Ishikawa (cell line): ENCODE data around the gene ACTA2.

Source experiments
- CEBPB ChIP-seq: IDR thresholded peaks from 2 replicates; pipeline ENCODE4 v1.6.1; 2012
- CREB1 ChIP-seq: IDR thresholded peaks from 2 replicates; pipeline ENCODE4 v1.6.1; 2012; ENCODE audit warnings: low read depth
- EGR1 ChIP-seq: IDR thresholded peaks from 2 replicates; pipeline ENCODE4 v1.6.1; 2012
- EP300 ChIP-seq: IDR thresholded peaks from 2 replicates; pipeline ENCODE4 v1.6.1; 2012; ENCODE audit warnings: borderline replicate concordance
- FOXM1 ChIP-seq: IDR thresholded peaks from 2 replicates; pipeline ENCODE4 v1.6.1; 2012; ENCODE audit warnings: low read depth, borderline replicate concordance
- NFIC ChIP-seq: IDR thresholded peaks from 2 replicates; pipeline ENCODE4 v1.6.1; 2012
- RAD21 ChIP-seq: IDR thresholded peaks from 2 replicates; pipeline ENCODE4 v1.6.1; 2012; ENCODE audit warnings: low read depth
- TAF1 ChIP-seq: IDR thresholded peaks from 2 replicates; pipeline ENCODE4 v1.6.1; 2012; ENCODE audit warnings: low read depth, mild to moderate bottlenecking
- TCF12 ChIP-seq: IDR thresholded peaks from 2 replicates; pipeline ENCODE4 v1.6.1; 2012; ENCODE audit warnings: low read depth
- TEAD4 ChIP-seq: IDR thresholded peaks from 2 replicates; pipeline ENCODE4 v1.6.1; 2012
- YY1 ChIP-seq: IDR thresholded peaks from 2 replicates; pipeline ENCODE4 v1.6.1; 2012; ENCODE audit warnings: low read depth
- ZBTB7A ChIP-seq: IDR thresholded peaks from 2 replicates; pipeline ENCODE4 v1.6.1; 2012; ENCODE audit warnings: low read depth
- TF ChIP-seq, protein P1 (sequence below): IDR thresholded peaks from 2 replicates; pipeline ENCODE4 v1.6.1; 2012
- TF ChIP-seq, protein P2 (sequence below): IDR thresholded peaks from 2 replicates; pipeline ENCODE4 v1.6.1; 2012; ENCODE audit warnings: low read depth, mild to moderate bottlenecking
- TF ChIP-seq, protein P3 (sequence below): IDR thresholded peaks from 2 replicates; pipeline ENCODE4 v1.6.1; 2012

The ACTA2 gene

DNA sequence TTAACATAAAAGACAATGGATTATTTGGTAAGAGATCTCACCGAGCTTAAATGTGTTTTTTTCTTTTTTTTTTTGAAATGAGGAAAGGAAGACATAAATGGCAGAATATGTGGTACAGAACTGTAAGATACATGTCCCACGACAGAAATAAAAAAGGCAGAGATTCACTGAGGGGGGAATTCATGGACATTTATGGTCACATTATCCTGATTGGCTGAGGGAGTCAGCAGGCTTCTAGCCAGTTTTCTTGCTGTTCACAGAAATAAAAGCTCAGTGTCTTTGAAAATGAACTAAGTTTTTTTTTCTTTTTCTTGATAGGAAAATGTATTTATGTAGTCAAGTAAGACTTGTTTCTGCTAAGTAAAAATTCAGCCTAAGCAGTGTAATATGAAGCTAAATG lies 29.8 kb upstream of the ACTA2 start:
- TF ChIP-seq, protein P1, sequence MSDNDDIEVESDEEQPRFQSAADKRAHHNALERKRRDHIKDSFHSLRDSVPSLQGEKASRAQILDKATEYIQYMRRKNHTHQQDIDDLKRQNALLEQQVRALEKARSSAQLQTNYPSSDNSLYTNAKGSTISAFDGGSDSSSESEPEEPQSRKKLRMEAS: no peak
- TF ChIP-seq TCF12 (no peak), TEAD4 (no peak), EP300 (no peak), CREB1 (no peak), YY1 (no peak), TAF1 (no peak), NFIC (no peak)

DNA sequence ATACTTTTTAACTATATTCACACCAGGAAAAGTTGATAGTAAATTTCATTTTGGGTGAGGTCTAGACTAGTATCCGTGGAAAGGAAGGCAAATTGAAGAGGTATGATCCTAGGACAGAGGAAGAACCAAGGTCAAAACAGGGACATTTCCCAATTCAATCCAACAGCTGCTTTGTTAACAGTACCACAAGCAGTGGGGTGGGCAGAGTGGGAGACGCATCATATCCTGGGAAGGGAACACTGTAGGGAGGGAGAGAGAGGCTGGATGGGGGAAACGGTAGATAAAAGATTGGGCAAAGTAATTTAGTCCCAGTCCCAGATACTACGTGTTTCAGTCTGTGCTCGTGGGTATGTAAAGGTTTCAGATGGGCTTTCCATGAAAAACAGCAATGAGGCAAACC lies 28.9 kb upstream of the ACTA2 start:
- TF ChIP-seq TAF1 (no peak), CEBPB (no peak), TCF12 (no peak), CREB1 (no peak), FOXM1 (no peak), EP300 (no peak), TEAD4 (no peak), RAD21 (no peak)
- TF ChIP-seq, protein P1: no peak
- TF ChIP-seq, protein P2, sequence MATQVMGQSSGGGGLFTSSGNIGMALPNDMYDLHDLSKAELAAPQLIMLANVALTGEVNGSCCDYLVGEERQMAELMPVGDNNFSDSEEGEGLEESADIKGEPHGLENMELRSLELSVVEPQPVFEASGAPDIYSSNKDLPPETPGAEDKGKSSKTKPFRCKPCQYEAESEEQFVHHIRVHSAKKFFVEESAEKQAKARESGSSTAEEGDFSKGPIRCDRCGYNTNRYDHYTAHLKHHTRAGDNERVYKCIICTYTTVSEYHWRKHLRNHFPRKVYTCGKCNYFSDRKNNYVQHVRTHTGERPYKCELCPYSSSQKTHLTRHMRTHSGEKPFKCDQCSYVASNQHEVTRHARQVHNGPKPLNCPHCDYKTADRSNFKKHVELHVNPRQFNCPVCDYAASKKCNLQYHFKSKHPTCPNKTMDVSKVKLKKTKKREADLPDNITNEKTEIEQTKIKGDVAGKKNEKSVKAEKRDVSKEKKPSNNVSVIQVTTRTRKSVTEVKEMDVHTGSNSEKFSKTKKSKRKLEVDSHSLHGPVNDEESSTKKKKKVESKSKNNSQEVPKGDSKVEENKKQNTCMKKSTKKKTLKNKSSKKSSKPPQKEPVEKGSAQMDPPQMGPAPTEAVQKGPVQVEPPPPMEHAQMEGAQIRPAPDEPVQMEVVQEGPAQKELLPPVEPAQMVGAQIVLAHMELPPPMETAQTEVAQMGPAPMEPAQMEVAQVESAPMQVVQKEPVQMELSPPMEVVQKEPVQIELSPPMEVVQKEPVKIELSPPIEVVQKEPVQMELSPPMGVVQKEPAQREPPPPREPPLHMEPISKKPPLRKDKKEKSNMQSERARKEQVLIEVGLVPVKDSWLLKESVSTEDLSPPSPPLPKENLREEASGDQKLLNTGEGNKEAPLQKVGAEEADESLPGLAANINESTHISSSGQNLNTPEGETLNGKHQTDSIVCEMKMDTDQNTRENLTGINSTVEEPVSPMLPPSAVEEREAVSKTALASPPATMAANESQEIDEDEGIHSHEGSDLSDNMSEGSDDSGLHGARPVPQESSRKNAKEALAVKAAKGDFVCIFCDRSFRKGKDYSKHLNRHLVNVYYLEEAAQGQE: no peak

DNA sequence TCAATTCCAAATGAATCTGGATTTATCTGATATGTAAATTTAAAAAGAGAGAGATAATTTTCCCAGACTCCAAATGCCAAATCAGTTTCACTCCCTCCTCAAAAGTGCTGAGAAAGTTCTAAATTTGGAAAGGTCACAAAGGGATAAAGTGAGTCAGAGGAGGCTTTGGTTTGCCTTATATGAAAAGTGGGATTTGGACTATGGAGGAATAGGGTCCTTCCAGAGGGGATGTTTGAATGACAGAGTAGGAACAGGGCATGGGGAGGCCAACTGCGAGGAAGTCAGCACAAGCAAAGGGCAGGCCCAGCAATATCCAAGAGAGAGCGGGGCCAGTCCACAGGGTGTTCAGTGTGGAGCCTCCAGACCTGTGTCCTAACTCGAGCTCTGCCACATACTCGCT lies 28.2 kb upstream of the ACTA2 start:
- TF ChIP-seq FOXM1 (no peak), NFIC (no peak), CEBPB (no peak), YY1 (no peak), EGR1 (no peak), TEAD4 (no peak), RAD21 (no peak), TAF1 (no peak), TCF12 (no peak), ZBTB7A (no peak), EP300 (no peak), CREB1 (no peak)
- TF ChIP-seq, protein P3, sequence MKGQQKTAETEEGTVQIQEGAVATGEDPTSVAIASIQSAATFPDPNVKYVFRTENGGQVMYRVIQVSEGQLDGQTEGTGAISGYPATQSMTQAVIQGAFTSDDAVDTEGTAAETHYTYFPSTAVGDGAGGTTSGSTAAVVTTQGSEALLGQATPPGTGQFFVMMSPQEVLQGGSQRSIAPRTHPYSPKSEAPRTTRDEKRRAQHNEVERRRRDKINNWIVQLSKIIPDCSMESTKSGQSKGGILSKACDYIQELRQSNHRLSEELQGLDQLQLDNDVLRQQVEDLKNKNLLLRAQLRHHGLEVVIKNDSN: no peak
- TF ChIP-seq, protein P1: no peak
- TF ChIP-seq, protein P2: no peak

DNA sequence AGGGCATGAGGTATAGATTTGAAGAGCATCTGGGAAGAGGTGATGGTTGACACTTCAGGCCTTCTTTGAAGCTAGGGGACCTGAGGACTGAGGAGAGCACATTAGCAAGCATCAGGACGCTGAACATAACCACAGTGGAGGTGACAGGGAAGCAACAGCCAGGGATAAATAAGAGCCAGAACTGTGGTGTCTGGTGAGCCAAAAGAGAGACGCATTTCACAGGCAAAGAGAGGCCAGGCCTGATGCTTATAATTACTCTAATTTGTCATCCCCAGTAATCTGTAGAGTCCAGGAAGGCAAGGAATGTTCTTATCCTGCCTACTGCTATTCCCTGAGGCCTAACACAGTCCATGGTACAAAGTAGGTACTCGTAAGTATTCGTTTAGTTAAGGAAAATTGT lies 27.7 kb upstream of the ACTA2 start:
- no peak for TF ChIP-seq EGR1
- no peak for TF ChIP-seq FOXM1
- no peak for TF ChIP-seq CEBPB
- no peak for TF ChIP-seq CREB1
- no peak for TF ChIP-seq EP300

DNA sequence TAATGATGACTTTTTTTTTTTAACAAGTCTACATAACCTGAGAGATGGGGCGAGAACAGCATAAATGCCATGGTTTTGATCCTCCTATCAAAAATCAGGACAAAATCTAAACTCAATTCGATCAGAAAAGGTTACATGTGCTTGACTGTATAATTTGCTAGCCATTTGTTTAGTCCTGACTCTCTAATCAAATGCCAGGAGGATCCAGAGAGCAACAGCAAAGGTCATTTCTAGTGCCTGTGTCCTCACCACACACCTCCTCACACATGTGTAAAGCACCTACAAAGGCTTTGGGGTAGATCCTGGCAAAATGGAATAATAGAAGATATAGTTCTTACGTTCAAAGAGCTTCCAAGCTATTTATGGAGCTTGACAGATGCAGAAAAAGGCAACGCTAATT lies 27.0 kb upstream of the ACTA2 start:
- TF ChIP-seq CEBPB: no peak
- TF ChIP-seq FOXM1: no peak
- TF ChIP-seq CREB1: no peak
- TF ChIP-seq TEAD4: no peak

DNA sequence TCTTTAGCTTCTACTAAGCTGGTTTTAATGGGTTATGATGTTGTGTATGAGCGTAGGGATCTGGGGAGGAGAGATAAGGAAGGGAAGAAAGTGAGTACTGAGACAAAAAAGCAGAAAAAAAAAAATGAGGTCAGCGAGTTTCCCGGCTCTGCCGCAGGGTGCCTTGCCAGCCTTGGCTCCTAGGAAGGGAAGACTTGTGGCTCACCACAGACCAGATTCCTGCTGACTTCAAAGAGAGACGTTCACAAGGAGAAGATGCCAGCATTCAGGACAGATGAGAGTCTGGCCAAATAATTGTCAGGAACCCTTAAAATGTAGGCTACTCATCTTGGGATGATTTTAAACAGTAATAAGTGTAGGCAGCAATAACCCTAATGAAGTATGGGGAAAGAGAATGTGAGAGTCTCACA lies 26.6 kb upstream of the ACTA2 start:
- TF ChIP-seq CREB1 (no peak), RAD21 (no peak), EGR1 (no peak), FOXM1 (no peak), EP300 (no peak), TCF12 (no peak), TAF1 (no peak), NFIC (no peak), TEAD4 (no peak)
- TF ChIP-seq, protein P2: no peak
- TF ChIP-seq, protein P3: no peak
- TF ChIP-seq, protein P1: no peak
